Peyer's patch (tissue), 4 donors: ENCODE measurements around the gene TMEM190. TPM values are rescaled to one million over a fixed set of nuclear protein-coding genes. Genes with fewer than 3 reads are reported as not detected.

Experiments
- DNase-seq, 3 donors: peaks; one replicate each; pipeline ENCODE4 v3.0.0-alpha.2; 2017 to 2019
- H3K27ac ChIP-seq, 4 donors: fragments of 200-600 bp; sonication (generic); one replicate each; pipeline ENCODE4 v1.5.1; 2016 to 2019
- H3K27me3 ChIP-seq, 2 donors: fragments of 200-600 bp; sonication (generic); one replicate each; pipeline ENCODE4 v1.5.1; 2019
- H3K36me3 ChIP-seq, 3 donors: fragments of 200-600 bp; sonication (generic); one replicate each; pipeline ENCODE4 v1.5.1; 2016 to 2019
- H3K4me1 ChIP-seq, 4 donors: fragments of 200-600 bp; sonication (generic); one replicate each; pipeline ENCODE4 v1.5.1; 2016 to 2019
- H3K4me3 ChIP-seq, 4 donors: fragments of 200-600 bp; sonication (generic); 1 replicate in 3 of 4; 2 replicates in 1 of 4; pipeline ENCODE4 v1.5.1; 2016 to 2019; ENCODE audit warnings: mild to moderate bottlenecking in 1 of 4
- H3K9me3 ChIP-seq, 4 donors: fragments of 200-600 bp; sonication (generic); one replicate each; pipeline ENCODE4 v1.5.1; 2016 to 2019; ENCODE audit warnings: mild to moderate bottlenecking in 1 of 4
- POLR2A ChIP-seq, 2 donors: fragments of 450-650 bp; IDR thresholded peaks; one replicate each; pipeline ENCODE4 v1.5.1; 2017; ENCODE audit warnings: antibody characterized with exemption in 2 of 2, mild to moderate bottlenecking in 2 of 2, moderate library complexity in 2 of 2
- total RNA-seq, 4 donors: library from RNA; depleted of rRNA; stranded (reverse); fragments of >200 nt; gene quantifications; one replicate each; pipeline ENCODE4 v1.1.0, GENCODE V29; 2016
- TF ChIP-seq, protein P1 (sequence below), 6 experiments: fragments of 450-650 bp in 4 of 6; fragments of 200-600 bp in 2 of 6; sonication (generic) in 1 of 6; IDR thresholded peaks; one replicate each; pipeline ENCODE4 v1.5.1; 2017 to 2019; ENCODE audit warnings: antibody characterized with exemption in 6 of 6, mild to moderate bottlenecking in 3 of 6, moderate library complexity in 1 of 6

Gene TMEM190
- total RNA-seq, 4 donors from 2014 or later = not detected

DNA sequence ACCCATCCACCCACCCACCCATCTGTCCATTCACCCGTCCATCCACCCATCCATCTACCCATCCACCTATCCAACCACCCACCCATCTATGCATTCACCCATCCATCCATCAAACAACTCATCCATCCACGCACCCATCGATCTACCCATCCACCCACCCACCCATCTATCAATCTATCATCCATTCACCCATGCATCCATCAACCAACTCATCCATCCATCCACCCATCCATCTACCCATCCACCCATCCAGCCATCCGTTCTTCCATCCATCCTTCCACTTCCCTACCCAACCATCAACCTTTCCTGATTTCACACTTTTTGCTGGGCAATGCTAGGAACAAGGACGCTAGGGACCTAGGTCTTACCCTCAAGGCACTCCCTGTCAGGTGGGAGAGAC is 5.4 kb downstream of the TMEM190 start:
- TF ChIP-seq, protein P1, sequence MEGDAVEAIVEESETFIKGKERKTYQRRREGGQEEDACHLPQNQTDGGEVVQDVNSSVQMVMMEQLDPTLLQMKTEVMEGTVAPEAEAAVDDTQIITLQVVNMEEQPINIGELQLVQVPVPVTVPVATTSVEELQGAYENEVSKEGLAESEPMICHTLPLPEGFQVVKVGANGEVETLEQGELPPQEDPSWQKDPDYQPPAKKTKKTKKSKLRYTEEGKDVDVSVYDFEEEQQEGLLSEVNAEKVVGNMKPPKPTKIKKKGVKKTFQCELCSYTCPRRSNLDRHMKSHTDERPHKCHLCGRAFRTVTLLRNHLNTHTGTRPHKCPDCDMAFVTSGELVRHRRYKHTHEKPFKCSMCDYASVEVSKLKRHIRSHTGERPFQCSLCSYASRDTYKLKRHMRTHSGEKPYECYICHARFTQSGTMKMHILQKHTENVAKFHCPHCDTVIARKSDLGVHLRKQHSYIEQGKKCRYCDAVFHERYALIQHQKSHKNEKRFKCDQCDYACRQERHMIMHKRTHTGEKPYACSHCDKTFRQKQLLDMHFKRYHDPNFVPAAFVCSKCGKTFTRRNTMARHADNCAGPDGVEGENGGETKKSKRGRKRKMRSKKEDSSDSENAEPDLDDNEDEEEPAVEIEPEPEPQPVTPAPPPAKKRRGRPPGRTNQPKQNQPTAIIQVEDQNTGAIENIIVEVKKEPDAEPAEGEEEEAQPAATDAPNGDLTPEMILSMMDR (IDR thresholded peaks at IDR 0.05) = no peak
- TF ChIP-seq POLR2A (IDR thresholded peaks at IDR 0.05) = no peak
- Histone ChIP-seq H3K4me1 (peaks cover 3 to 31% (median 11%) of the 10 kb centered on the region in 4 donors), H3K9me3 (no peaks in the 10 kb centered on the region), H3K36me3 (peaks cover 0 to 3% (median 0%) of the 10 kb centered on the region in 3 donors), H3K4me3 (no peak overlapping the region), H3K27ac (no peak overlapping the region), H3K27me3 (peaks cover 0 to 5% of the 10 kb centered on the region in 2 donors)
- no peak for DNase-seq

- H3K36me3 ChIP-seq = peaks cover 0 to 9% (median 0%) of the 10 kb centered on the region in 3 donors
- DNase-seq = no peak
- H3K27ac ChIP-seq = no peak overlapping the region
- no peaks in the 10 kb centered on the region for H3K9me3 ChIP-seq
- H3K27me3 ChIP-seq = peaks cover 0 to 3% of the 10 kb centered on the region in 2 donors
- TF ChIP-seq POLR2A (IDR thresholded peaks at IDR 0.05) = no peak
- TF ChIP-seq, protein P1 (IDR thresholded peaks at IDR 0.05) = no peak
- peak overlapping the region in 2 of 4 donors; percentile 78 to 84 for H3K4me3 ChIP-seq
- H3K4me1 ChIP-seq = peaks cover 5 to 34% (median 17%) of the 10 kb centered on the region in 4 donors
These were observed 6.0 kb downstream of the TMEM190 start for GRCh38 chr19:55382522-55383054.

DNA sequence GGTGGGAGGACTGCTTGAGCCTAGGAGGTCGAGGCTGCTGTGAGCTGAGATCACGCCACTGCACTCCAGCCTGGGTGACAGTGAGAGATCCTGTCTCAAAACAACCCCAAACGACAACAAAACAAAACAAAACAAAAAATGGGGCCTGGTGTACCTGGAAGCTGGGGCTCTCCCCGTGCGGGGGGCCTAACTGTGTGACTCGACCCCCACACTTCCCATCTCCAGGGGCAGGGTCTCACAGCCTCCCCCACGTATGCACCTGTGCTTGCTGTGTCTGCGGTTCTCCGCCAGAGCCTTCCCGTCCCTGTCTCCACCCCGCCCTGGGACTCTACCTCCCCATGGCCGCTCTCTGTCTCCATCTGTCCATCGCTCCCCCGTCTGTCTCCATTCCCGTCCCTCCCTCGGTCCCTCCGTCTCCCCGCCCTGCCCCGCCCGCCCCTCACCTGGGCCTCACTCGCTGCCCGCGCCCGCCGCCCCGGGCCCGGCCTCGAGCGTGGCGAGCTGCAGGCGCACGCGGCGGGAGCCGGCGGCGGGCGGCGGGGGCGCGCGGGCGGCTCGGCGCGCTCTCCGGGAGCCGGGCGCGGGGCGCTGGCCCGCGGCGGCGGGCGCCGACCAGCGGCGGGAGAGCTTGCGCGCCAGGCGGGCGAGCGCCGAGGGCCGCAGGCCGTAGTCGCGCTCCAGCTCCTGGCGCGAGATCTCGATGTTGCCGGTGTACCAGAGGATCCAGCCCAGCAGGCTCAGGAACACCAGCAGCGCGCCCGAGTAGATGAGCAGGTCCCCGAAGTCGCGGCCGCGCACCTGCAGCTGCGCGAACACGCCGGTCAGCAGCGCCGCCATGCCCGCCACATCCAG is 6.9 kb downstream of the TMEM190 start:
- Histone ChIP-seq H3K27ac (peak overlapping the region; percentile 85 to 96 (median 91)), H3K27me3 (no peaks in the 10 kb centered on the region), H3K9me3 (no peaks in the 10 kb centered on the region), H3K4me3 (peak overlapping the region; percentile 66 to 86 (median 81)), H3K4me1 (peaks cover 8 to 41% (median 26%) of the 10 kb centered on the region in 4 donors), H3K36me3 (peaks cover 0 to 18% (median 0%) of the 10 kb centered on the region in 3 donors)
- DNase-seq = peak; percentile 47 to 78 (median 73)
- TF ChIP-seq, protein P1 (IDR thresholded peaks at IDR 0.05) = peak in 3 of 6 experiments; percentile 44 to 67 (median 51)
- TF ChIP-seq POLR2A (IDR thresholded peaks at IDR 0.05) = no peak

DNA sequence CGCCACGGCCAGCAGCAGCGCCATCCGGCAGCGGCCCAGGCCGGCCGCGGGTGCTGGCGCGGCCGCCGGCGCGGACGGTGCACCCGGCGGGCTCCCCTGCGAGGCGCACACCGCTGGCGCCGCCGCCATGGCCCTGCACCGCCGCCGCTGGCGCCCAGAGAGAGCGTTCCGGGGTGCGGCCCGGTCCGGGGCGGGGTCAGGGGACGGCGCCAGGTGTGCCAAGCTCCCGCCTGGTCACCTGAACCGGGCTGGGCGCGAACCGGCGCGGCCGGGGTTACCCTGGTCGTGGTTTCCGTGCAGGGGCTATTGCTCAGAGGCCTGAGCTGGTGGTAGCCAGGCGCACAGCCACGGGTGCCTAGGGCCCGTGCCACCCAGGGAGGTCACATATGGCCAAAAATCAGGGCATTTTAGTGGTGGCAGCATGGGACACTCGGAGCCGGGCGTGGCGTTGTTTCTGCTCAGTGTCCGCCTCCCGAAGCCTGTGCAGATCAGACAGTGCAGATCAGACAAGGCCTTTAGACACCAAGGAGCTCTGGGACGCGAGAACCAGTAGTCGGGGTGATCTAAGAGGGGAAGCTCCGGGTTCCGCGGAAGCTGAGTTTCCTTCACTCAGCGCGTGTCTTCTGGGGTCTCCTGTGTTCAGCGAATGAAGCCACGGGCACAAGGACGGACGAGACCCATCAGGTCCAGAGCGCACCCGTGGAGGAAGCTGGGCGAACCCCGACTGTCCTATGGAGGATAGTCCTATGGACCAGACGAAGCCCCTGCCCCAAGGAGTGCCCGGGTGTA is 7.7 kb downstream of the TMEM190 start, which contains the start of gene TMEM238:
Gene TMEM238 (minus strand): TSS at position 162 of the 789 bp plus-strand sequence. CDS start 33 bp downstream, at position 129.
- peaks cover 8 to 47% (median 29%) of the 10 kb centered on the region in 4 donors for H3K4me1 ChIP-seq
- peak within 1 kb of the TSS; percentile 66 to 86 (median 81) for H3K4me3 ChIP-seq
- TF ChIP-seq POLR2A (IDR thresholded peaks at IDR 0.05) = peak; percentile 56 to 60
- TF ChIP-seq, protein P1 (IDR thresholded peaks at IDR 0.05) = no peak
- H3K27ac ChIP-seq = peak within 1 kb of the TSS; percentile 85 to 96 (median 91)
- peak; percentile 41 to 89 (median 81) for DNase-seq
- H3K36me3 ChIP-seq = peaks cover 0 to 26% (median 0%) of the 10 kb centered on the region in 3 donors
- H3K9me3 ChIP-seq = no peaks in the 10 kb centered on the region
- H3K27me3 ChIP-seq = no peaks in the 10 kb centered on the region
